OCI-LY1 (cell line): ENCODE results near the gene NUTM1.

Experiments
- EZH2 ChIP-seq: fragments of 200-600 bp; sonication (generic), shearing (Covaris generic); IDR thresholded peaks from 2 replicates; pipeline ENCODE4 v1.8.0; 2017; ENCODE audit warnings: borderline replicate concordance, mixed run types, mild to moderate bottlenecking, antibody characterized with exemption, low read length, moderate library complexity, mixed read lengths
- TF ChIP-seq, protein P1 (sequence below): fragments of 200-600 bp; sonication (generic), shearing (Covaris generic); IDR thresholded peaks from 2 replicates; pipeline ENCODE4 v1.5.1; 2017; ENCODE audit warnings: mild to moderate bottlenecking, antibody characterized with exemption, low read length, moderate library complexity, mixed read lengths

DNA sequence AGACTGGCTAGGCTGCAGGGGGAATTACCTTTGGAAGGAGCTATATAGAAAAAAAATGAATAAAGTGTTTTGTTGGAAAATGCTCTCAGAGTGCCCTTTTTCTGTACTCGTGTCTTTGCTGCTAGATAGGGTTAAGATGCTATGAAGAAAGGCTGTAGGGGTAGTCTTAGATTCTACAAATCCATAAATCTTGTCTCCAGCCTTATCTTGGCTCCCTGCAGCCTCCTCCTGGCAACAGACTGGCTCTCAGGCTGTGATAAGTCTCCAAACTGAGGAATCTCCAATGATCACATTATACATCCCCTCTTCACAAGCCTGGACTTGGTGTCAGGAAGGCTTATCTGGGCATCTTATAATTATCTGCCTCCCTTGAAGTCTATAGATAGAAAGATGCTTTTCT, 14.5 kb downstream of the NUTM1 start:
- TF ChIP-seq EZH2 = no peak
- TF ChIP-seq, protein P1, sequence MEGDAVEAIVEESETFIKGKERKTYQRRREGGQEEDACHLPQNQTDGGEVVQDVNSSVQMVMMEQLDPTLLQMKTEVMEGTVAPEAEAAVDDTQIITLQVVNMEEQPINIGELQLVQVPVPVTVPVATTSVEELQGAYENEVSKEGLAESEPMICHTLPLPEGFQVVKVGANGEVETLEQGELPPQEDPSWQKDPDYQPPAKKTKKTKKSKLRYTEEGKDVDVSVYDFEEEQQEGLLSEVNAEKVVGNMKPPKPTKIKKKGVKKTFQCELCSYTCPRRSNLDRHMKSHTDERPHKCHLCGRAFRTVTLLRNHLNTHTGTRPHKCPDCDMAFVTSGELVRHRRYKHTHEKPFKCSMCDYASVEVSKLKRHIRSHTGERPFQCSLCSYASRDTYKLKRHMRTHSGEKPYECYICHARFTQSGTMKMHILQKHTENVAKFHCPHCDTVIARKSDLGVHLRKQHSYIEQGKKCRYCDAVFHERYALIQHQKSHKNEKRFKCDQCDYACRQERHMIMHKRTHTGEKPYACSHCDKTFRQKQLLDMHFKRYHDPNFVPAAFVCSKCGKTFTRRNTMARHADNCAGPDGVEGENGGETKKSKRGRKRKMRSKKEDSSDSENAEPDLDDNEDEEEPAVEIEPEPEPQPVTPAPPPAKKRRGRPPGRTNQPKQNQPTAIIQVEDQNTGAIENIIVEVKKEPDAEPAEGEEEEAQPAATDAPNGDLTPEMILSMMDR = no peak
